Nephron (organoid): ENCODE measurements around the gene XXYLT1.

Source experiments
- H3K27ac Mint-ChIP-seq, 3 experiments: 2 replicates each; pipeline ENCODE4 v1.8.0; 2020; ENCODE audit warnings: mixed read lengths in 3 of 3, mild to moderate bottlenecking in 2 of 3, moderate library complexity in 1 of 3
- H3K27me3 Mint-ChIP-seq: 2 replicates; pipeline ENCODE4 v1.8.0; 2021; ENCODE audit warnings: low read depth, mild to moderate bottlenecking, moderate library complexity, mixed read lengths
- H3K36me3 Mint-ChIP-seq: 2 replicates; pipeline ENCODE4 v1.8.0; 2020; ENCODE audit warnings: low read depth, mixed read lengths
- H3K4me1 Mint-ChIP-seq: 2 replicates; pipeline ENCODE4 v1.8.0; 2020; ENCODE audit warnings: mixed read lengths
- H3K4me3 Mint-ChIP-seq, 3 experiments: 2 replicates each; pipeline ENCODE4 v1.8.0; 2020; ENCODE audit warnings: mild to moderate bottlenecking in 3 of 3, mixed read lengths in 3 of 3, moderate library complexity in 2 of 3
- H3K9me3 Mint-ChIP-seq: 2 replicates; pipeline ENCODE4 v1.8.0; 2020; ENCODE audit warnings: mixed read lengths
- CTCF ChIP-seq, 3 experiments: fragments of 200-600 bp; sonication (generic); IDR thresholded peaks; one replicate each; pipeline ENCODE4 v1.5.0; 2021; ENCODE audit warnings: antibody characterized with exemption in 3 of 3; ENCODE audit not compliant: unreplicated experiment in 3 of 3

XXYLT1 gene

GRCh38 chr3:195249858-195250464 lies 21.0 kb downstream of the XXYLT1 start:
- Mint-ChIP-seq H3K4me1 (peaks cover 82% of the 10 kb centered on the region), H3K27me3 (peaks cover 4% of the 10 kb centered on the region), H3K4me3 (no peak overlapping the region), H3K27ac (peak overlapping the region; percentile 51 to 69 (median 65)), H3K36me3 (peaks cover 34% of the 10 kb centered on the region), H3K9me3 (no peaks in the 10 kb centered on the region)
- TF ChIP-seq CTCF (IDR thresholded peaks at IDR 0.05; ENCODE audit: unreplicated experiment in 3 of 3): no peak

GRCh38 chr3:195249057-195249770 lies 21.7 kb downstream of the XXYLT1 start:
- TF ChIP-seq CTCF (IDR thresholded peaks at IDR 0.05; ENCODE audit: unreplicated experiment in 3 of 3): no peak
- H3K36me3 Mint-ChIP-seq: peaks cover 34% of the 10 kb centered on the region

GRCh38 chr3:195248281-195248680 lies 22.7 kb downstream of the XXYLT1 start:
- Mint-ChIP-seq H3K27ac (no peak overlapping the region), H3K36me3 (peaks cover 34% of the 10 kb centered on the region), H3K9me3 (no peaks in the 10 kb centered on the region), H3K4me1 (peaks cover 79% of the 10 kb centered on the region), H3K4me3 (no peak overlapping the region), H3K27me3 (peaks cover 4% of the 10 kb centered on the region)
- TF ChIP-seq CTCF (IDR thresholded peaks at IDR 0.05; ENCODE audit: unreplicated experiment in 3 of 3): no peak

More at GRCh38 chr3:195249057-195249770, 21.7 kb downstream of the XXYLT1 start:
- Mint-ChIP-seq H3K27ac (peak overlapping the region in 2 of 3 experiments; percentile 51 to 65), H3K9me3 (no peaks in the 10 kb centered on the region), H3K4me3 (no peak overlapping the region), H3K4me1 (peaks cover 74% of the 10 kb centered on the region), H3K27me3 (peaks cover 4% of the 10 kb centered on the region)

GRCh38 chr3:195247863-195248189 lies 23.1 kb downstream of the XXYLT1 start:
- Mint-ChIP-seq H3K27me3 (peaks cover 4% of the 10 kb centered on the region), H3K27ac (peak overlapping the region; percentile 15 to 56 (median 56)), H3K4me3 (no peak overlapping the region), H3K9me3 (no peaks in the 10 kb centered on the region), H3K4me1 (peaks cover 75% of the 10 kb centered on the region), H3K36me3 (peaks cover 34% of the 10 kb centered on the region)
- TF ChIP-seq CTCF (IDR thresholded peaks at IDR 0.05; ENCODE audit: unreplicated experiment in 3 of 3): no peak

- peak overlapping the region in 1 of 3 experiments; percentile 11 for H3K4me3 Mint-ChIP-seq
These were observed 23.7 kb downstream of the XXYLT1 start for GRCh38 chr3:195247086-195247862.

More at GRCh38 chr3:195247086-195247862, 23.7 kb downstream of the XXYLT1 start:
- peaks cover 34% of the 10 kb centered on the region for H3K36me3 Mint-ChIP-seq
- H3K27me3 Mint-ChIP-seq: peaks cover 4% of the 10 kb centered on the region
- peaks cover 71% of the 10 kb centered on the region for H3K4me1 Mint-ChIP-seq
- H3K9me3 Mint-ChIP-seq: no peaks in the 10 kb centered on the region
- no peak for TF ChIP-seq CTCF (IDR thresholded peaks at IDR 0.05; ENCODE audit: unreplicated experiment in 3 of 3)
- peak overlapping the region; percentile 56 to 81 (median 56) for H3K27ac Mint-ChIP-seq
